ENCODE measurements around the gene GLIS1.

DNA sequence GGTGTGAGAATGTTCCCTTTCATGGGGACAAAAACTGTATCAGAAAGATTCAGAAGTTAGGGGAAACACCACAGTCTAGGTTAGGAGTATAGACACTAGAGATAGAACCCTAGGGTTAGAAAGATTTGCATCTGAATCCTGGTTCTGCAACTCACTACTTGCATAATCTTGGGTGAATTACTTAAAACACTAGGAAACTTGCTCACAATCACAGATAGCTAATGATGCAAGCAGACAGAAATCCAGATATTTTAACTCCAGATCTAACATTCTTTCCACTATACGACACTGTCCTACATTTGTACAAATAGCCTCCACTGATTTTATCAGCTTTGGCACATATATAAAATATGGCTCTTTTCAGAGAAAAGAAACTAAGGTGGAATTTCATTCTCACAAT lies 30.8 kb upstream of the GLIS1 start:
- TF ChIP-seq, protein P1, sequence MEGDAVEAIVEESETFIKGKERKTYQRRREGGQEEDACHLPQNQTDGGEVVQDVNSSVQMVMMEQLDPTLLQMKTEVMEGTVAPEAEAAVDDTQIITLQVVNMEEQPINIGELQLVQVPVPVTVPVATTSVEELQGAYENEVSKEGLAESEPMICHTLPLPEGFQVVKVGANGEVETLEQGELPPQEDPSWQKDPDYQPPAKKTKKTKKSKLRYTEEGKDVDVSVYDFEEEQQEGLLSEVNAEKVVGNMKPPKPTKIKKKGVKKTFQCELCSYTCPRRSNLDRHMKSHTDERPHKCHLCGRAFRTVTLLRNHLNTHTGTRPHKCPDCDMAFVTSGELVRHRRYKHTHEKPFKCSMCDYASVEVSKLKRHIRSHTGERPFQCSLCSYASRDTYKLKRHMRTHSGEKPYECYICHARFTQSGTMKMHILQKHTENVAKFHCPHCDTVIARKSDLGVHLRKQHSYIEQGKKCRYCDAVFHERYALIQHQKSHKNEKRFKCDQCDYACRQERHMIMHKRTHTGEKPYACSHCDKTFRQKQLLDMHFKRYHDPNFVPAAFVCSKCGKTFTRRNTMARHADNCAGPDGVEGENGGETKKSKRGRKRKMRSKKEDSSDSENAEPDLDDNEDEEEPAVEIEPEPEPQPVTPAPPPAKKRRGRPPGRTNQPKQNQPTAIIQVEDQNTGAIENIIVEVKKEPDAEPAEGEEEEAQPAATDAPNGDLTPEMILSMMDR (IDR thresholded peaks at IDR 0.05; ENCODE audit: insufficient read depth, low read length, poor library complexity, severe bottlenecking), result no peak
- TF ChIP-seq EZH2phosphoT487 (conservative IDR thresholded peaks at IDR 0.05; ENCODE audit: low read length), result no peak
